MCF 10A (cell line): Measurements from ENCODE around the gene CCDC178. TPM values are rescaled to one million over a fixed set of nuclear protein-coding genes. Genes with fewer than 3 reads are reported as not detected.
A peak's percentile ranks its signal among the peaks of the same experiment; 100 is the strongest.

Experiments
- BruUV-seq: library from RNA; stranded (reverse); fragments of 400-500 nt; replicated peaks from 2 replicates; lab custom pipeline; 2021; lab: Mats Ljungman, UMichigan
- CTCF ChIA-PET: fragments of 300-600 bp; sonication (Branson Sonifier 250); formaldehyde crosslinking; extraction: SDS; loops from one replicate; lab custom pipeline; 2021; ENCODE audit warnings: antibody characterized with exemption, inconsistent platforms; lab: Yijun Ruan, JAX
- POLR2A ChIA-PET: fragments of 300-600, 350-650 bp; sonication (Branson Sonifier 250); formaldehyde crosslinking; extraction: SDS; loops from one replicate; lab custom pipeline; 2020; ENCODE audit warnings: antibody characterized with exemption, inconsistent platforms; lab: Yijun Ruan, JAX
- DNase-seq: peaks from one replicate; pipeline ENCODE4 v3.0.0-alpha.2; 2018; ENCODE audit not compliant: unreplicated experiment
- H3K27ac Mint-ChIP-seq: one replicate; pipeline ENCODE4 v1.8.0; 2022; ENCODE audit warnings: mild to moderate bottlenecking, low read depth, mixed read lengths; ENCODE audit not compliant: unreplicated experiment
- H3K27me3 Mint-ChIP-seq: one replicate; pipeline ENCODE4 v1.8.0; 2022; ENCODE audit warnings: mixed read lengths; ENCODE audit not compliant: insufficient read depth, unreplicated experiment
- H3K36me3 Mint-ChIP-seq: one replicate; pipeline ENCODE4 v1.8.0; 2022; ENCODE audit warnings: mild to moderate bottlenecking, moderate library complexity, mixed read lengths; ENCODE audit not compliant: insufficient read depth, unreplicated experiment
- H3K4me1 Mint-ChIP-seq: one replicate; pipeline ENCODE4 v1.8.0; 2022; ENCODE audit warnings: mixed read lengths; ENCODE audit not compliant: insufficient read depth, unreplicated experiment
- H3K4me3 Mint-ChIP-seq: one replicate; pipeline ENCODE4 v1.8.0; 2022; ENCODE audit warnings: mild to moderate bottlenecking, moderate library complexity, mixed read lengths; ENCODE audit not compliant: unreplicated experiment
- H3K9me3 Mint-ChIP-seq: one replicate; pipeline ENCODE4 v1.8.0; 2022; ENCODE audit warnings: mixed read lengths; ENCODE audit not compliant: unreplicated experiment
- CTCF ChIP-seq: fragments of 200-600 bp; IDR thresholded peaks from one replicate; pipeline ENCODE4 v1.8.0; 2022; ENCODE audit warnings: antibody characterized with exemption, mild to moderate bottlenecking; ENCODE audit not compliant: unreplicated experiment
- intact Hi-C: fragments of 100-400 bp; cut with micrococcal nuclease; formaldehyde crosslinking; loops from 2 replicates; pipeline ENCODE4 v1.14.1; 2022
- total RNA-seq: library from RNA; stranded (reverse); gene quantifications from 2 replicates; pipeline ENCODE4 v1.2.3, GENCODE V29; 2022

The CCDC178 gene
- total RNA-seq, 1 experiment from 2014 or later: 0.19 TPM

- no TSS peak for BruUV-seq
- no peak for TF ChIP-seq CTCF
- POLR2A ChIA-PET: interaction anchor here (0.7 kb wide), 1 partner anchor 23 kb away, joined by 3 read pairs; no protein-coding TSS in a partner anchor
- no peak for DNase-seq
- no peaks in the 10 kb centered on the region for H3K36me3 Mint-ChIP-seq
- H3K27me3 Mint-ChIP-seq: no peaks in the 10 kb centered on the region
- peaks cover 13% of the 10 kb centered on the region for H3K4me1 Mint-ChIP-seq
- H3K27ac Mint-ChIP-seq: no peak overlapping the region
- H3K4me3 Mint-ChIP-seq: no peak overlapping the region
- intact Hi-C loops: loop anchor here (5.0 kb wide), 1 partner anchor 831 kb away; the partner anchor contains the start of gene RNF138
- no peaks in the 10 kb centered on the region for H3K9me3 Mint-ChIP-seq
- CTCF ChIA-PET: interaction anchor here (0.7 to 0.9 kb wide), 3 partner anchors 23 to 208 kb away, joined by 3 to 5 read pairs (median 4); no protein-coding TSS in a partner anchor
These were observed 517.5 kb downstream of the CCDC178 start for GRCh38 chr18:32922951-32923430.

GRCh38 chr18:32920796-32921787 lies 519.4 kb downstream of the CCDC178 start:
- peak; percentile 92 for DNase-seq
- no peaks in the 10 kb centered on the region for H3K36me3 Mint-ChIP-seq
- no peaks in the 10 kb centered on the region for H3K27me3 Mint-ChIP-seq
- H3K9me3 Mint-ChIP-seq: no peaks in the 10 kb centered on the region
- no peak overlapping the region for H3K4me3 Mint-ChIP-seq
- TF ChIP-seq CTCF: no peak
- ChIA-PET POLR2A (interaction anchor here (0.5 to 0.6 kb wide), 2 partner anchors 264 to 345 kb away, joined by 3 read pairs; no protein-coding TSS in a partner anchor), CTCF (interaction anchor here (0.7 to 1.0 kb wide), 5 partner anchors 21 to 638 kb away, joined by 3 read pairs; no protein-coding TSS in a partner anchor)
- no peak overlapping the region for H3K27ac Mint-ChIP-seq
- H3K4me1 Mint-ChIP-seq: peaks cover 13% of the 10 kb centered on the region
- TSS peak; percentile 93 for BruUV-seq
- intact Hi-C loops: loop anchor here (5.0 kb wide), 1 partner anchor 829 kb away; the partner anchor contains the start of gene RNF138

- intact Hi-C loops: loop anchor here (5.0 kb wide), 1 partner anchor 827 kb away; the partner anchor contains the start of gene RNF138
- no peaks in the 10 kb centered on the region for H3K9me3 Mint-ChIP-seq
- H3K27me3 Mint-ChIP-seq: no peaks in the 10 kb centered on the region
- DNase-seq: peak; percentile 53
- peaks cover 13% of the 10 kb centered on the region for H3K4me1 Mint-ChIP-seq
- no TSS peak for BruUV-seq
- CTCF ChIA-PET: no interaction called here
- H3K4me3 Mint-ChIP-seq: no peak overlapping the region
- POLR2A ChIA-PET: no interaction called here
- H3K36me3 Mint-ChIP-seq: no peaks in the 10 kb centered on the region
- H3K27ac Mint-ChIP-seq: no peak overlapping the region
- TF ChIP-seq CTCF: peak; percentile 24
These were observed 520.7 kb downstream of the CCDC178 start for GRCh38 chr18:32919799-32920198.
